ENCODE measurements around the gene SLC24A3. TPM values are rescaled to one million over a fixed set of nuclear protein-coding genes. Genes with fewer than 3 reads are reported as not detected.

The SLC24A3 gene
- total RNA-seq, 1 experiment from 2014 or later: not detected

- Histone ChIP-seq H3K4me1 (replicated peaks; ENCODE audit: insufficient read depth) (no peaks in the 10 kb centered on the region), H4K20me1 (ENCODE audit: insufficient read depth) (no peaks in the 10 kb centered on the region), H2AFZ (no peak overlapping the region), H3K4me2 (no peak overlapping the region), H3K9me2 (ENCODE audit: insufficient read depth) (no peaks in the 10 kb centered on the region), H3K4me3 (no peak overlapping the region), H3F3A (ENCODE audit: insufficient read depth, low read depth) (no peaks in the 10 kb centered on the region), H3K79me2 (ENCODE audit: low read depth) (no peaks in the 10 kb centered on the region), H3K9me3 (ENCODE audit: insufficient read depth, low read depth) (no peaks in the 10 kb centered on the region), H3K27me3 (ENCODE audit: insufficient read depth, low read depth) (peaks cover 87% of the 10 kb centered on the region), H3K36me3 (ENCODE audit: low read depth) (no peaks in the 10 kb centered on the region), H3K27ac (no peak overlapping the region)
- no peak for DNase-seq
- CTCF ChIA-PET: no interaction called here
- BruUV-seq (replicated peaks): no TSS peak
- POLR2A ChIA-PET (ENCODE audit: unreplicated experiment): no interaction called here
- TF ChIP-seq CTCF (conservative IDR thresholded peaks at IDR 0.05) (no peak), EZH2 (IDR thresholded peaks at IDR 0.05; ENCODE audit: low read depth) (no peak)
- intact Hi-C loops (cut with micrococcal nuclease; ENCODE audit: unreplicated experiment): no loop called here
Observed at GRCh38 chr20:19522836-19523590, 310.6 kb downstream of the SLC24A3 start.

- DNase-seq: no peak
- no TSS peak for BruUV-seq (replicated peaks)
- Histone ChIP-seq H3K4me2 (no peak overlapping the region), H3K9me3 (ENCODE audit: insufficient read depth, low read depth) (no peaks in the 10 kb centered on the region), H3F3A (ENCODE audit: insufficient read depth, low read depth) (no peaks in the 10 kb centered on the region), H3K4me1 (replicated peaks; ENCODE audit: insufficient read depth) (no peaks in the 10 kb centered on the region), H3K27ac (no peak overlapping the region), H3K9me2 (ENCODE audit: insufficient read depth) (no peaks in the 10 kb centered on the region), H3K4me3 (no peak overlapping the region), H4K20me1 (ENCODE audit: insufficient read depth) (no peaks in the 10 kb centered on the region), H3K27me3 (ENCODE audit: insufficient read depth, low read depth) (peaks cover 86% of the 10 kb centered on the region), H3K36me3 (ENCODE audit: low read depth) (no peaks in the 10 kb centered on the region), H2AFZ (no peak overlapping the region), H3K79me2 (ENCODE audit: low read depth) (no peaks in the 10 kb centered on the region)
- TF ChIP-seq EZH2 (IDR thresholded peaks at IDR 0.05; ENCODE audit: low read depth): no peak
- TF ChIP-seq CTCF (conservative IDR thresholded peaks at IDR 0.05): no peak
- POLR2A ChIA-PET (ENCODE audit: unreplicated experiment): no interaction called here
- CTCF ChIA-PET: no interaction called here
- intact Hi-C loops (cut with micrococcal nuclease; ENCODE audit: unreplicated experiment): no loop called here
Observed at GRCh38 chr20:19524691-19525090, 312.2 kb downstream of the SLC24A3 start.

- Histone ChIP-seq H3F3A (ENCODE audit: insufficient read depth, low read depth) (no peaks in the 10 kb centered on the region), H3K27me3 (ENCODE audit: insufficient read depth, low read depth) (peaks cover 68% of the 10 kb centered on the region), H4K20me1 (ENCODE audit: insufficient read depth) (no peaks in the 10 kb centered on the region), H3K9me2 (ENCODE audit: insufficient read depth) (no peaks in the 10 kb centered on the region), H2AFZ (no peak overlapping the region), H3K36me3 (ENCODE audit: low read depth) (no peaks in the 10 kb centered on the region), H3K4me1 (replicated peaks; ENCODE audit: insufficient read depth) (no peaks in the 10 kb centered on the region), H3K9me3 (ENCODE audit: insufficient read depth, low read depth) (no peaks in the 10 kb centered on the region), H3K79me2 (ENCODE audit: low read depth) (no peaks in the 10 kb centered on the region), H3K4me3 (no peak overlapping the region), H3K4me2 (no peak overlapping the region), H3K27ac (no peak overlapping the region)
- BruUV-seq (replicated peaks): no TSS peak
- TF ChIP-seq EZH2 (IDR thresholded peaks at IDR 0.05; ENCODE audit: low read depth) (no peak), CTCF (conservative IDR thresholded peaks at IDR 0.05) (no peak)
- intact Hi-C loops (cut with micrococcal nuclease; ENCODE audit: unreplicated experiment): no loop called here
- ChIA-PET POLR2A (ENCODE audit: unreplicated experiment) (no interaction called here), CTCF (no interaction called here)
- no peak for DNase-seq
Observed at GRCh38 chr20:19527509-19527908, 315.1 kb downstream of the SLC24A3 start.

Data from PC-9 (cell line).